Measurements from ENCODE around the gene TSC22D4.

TSC22D4 gene

DNA sequence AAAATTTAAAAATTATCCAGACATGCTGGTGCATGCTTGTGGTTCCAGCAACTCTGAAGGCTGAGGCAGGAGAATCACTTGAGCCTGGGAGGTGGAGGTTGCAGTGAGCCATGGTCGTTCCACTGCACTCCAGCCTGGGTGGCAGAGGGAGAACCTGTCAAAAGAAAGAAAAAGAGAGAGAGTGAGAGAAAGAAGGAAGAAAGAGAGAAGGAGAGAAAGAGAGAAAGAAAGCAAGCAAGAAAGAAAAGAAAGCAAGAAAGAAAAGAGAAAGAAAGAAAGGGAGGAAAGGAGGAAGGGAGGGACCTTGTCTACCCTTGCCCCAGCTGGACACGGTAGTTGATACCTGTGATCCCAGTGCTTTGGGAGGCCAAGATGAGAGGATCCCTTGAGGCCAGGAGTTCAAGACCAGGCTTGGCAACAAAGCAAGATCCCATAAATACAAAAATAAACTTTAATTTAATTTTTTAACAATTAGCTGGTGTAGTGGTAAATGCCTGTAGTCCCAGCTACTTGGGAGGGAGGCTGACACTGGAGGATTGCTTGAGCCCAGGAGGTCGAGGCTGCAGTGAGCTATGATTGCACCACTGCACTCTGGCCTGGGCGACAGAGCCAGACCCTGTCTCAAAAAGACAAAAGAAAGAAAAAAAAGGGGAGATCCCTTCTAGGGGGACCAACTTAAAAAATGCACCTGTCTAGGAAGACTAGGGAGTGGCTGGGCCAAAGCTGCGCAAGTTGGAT is 13.9 kb upstream of the TSC22D4 start:
- no peak for DNase-seq (ENCODE audit: low spot score)

DNA sequence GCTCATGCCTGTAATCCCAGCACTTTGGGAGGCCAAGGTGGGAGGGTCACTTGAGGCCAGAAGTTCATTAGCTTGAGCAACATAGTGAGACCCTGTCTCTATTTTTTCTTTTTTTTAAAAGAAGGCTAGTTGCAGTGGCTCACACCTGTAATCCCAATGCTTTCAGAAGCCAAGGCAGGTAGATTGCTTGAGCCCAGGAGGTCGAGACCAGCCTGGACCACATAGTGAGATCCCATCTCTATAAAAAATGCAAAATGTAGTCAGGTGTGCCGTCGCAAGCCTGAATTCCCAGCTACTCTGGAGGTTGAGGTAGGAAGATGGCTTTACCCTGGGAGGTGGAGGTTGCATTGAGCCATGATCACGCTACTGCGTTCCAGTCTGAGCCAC is 12.2 kb upstream of the TSC22D4 start:
- DNase-seq (ENCODE audit: low spot score): no peak

DNA sequence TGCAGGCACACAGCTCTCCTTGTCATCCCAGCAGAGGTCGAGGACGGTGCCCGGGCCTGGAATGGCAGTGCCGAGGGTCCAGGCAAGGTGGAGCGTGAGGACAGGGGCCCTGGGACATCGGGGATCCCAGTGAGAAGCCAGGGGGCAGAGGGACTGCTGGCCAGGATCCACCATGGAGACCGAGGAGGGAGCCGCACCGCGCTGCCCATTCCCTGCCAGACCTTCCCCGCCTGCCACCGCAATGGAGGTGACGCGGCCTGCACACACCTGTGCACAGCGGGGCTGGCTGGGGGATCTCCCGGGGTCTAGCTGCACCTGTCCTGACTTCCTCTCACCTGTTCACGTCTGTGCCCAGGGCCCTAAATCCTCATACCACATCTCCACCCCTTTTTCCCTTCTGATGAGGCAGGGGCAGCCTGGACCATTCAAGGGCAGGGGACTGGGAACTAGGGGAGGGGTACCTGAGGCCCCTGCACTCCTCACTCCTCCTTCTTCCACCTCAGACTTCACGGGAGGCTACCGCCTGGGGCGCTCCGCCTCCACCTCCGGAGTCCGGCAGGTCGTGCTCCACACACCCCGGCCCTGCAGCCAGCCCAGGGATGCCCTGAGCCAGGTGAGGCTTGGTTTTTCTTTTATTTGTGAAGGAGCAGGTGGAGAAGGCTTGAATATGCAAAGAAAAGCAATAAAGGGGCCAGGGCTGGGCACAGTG is 11.6 kb upstream of the TSC22D4 start:
- no peak for DNase-seq (ENCODE audit: low spot score)

DNA sequence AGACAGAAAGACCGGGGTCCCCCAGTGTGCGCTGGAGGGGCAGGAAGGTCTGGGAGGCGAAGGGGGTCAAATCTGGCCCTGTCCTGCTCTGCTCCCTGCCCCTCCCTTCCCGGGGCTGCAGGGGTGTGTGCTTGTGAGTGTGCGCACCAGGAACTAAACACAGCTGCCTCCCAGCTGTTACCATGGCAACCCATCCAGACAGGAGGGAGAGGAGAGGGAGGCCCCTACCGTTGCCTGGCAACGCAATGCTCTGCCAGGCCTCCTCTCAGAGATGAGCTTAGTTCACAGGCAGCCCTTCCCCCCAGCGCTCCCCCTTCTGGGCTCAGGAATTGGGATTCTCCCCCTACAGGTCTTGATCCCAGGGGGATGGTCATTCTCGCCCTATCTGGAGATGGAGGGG is 10.8 kb upstream of the TSC22D4 start:
- peak; percentile 86 for DNase-seq (ENCODE audit: low spot score)

- no peak for DNase-seq (ENCODE audit: low spot score)
These were observed 10.1 kb upstream of the TSC22D4 start for GRCh38 chr7:100489121-100489520.

DNA sequence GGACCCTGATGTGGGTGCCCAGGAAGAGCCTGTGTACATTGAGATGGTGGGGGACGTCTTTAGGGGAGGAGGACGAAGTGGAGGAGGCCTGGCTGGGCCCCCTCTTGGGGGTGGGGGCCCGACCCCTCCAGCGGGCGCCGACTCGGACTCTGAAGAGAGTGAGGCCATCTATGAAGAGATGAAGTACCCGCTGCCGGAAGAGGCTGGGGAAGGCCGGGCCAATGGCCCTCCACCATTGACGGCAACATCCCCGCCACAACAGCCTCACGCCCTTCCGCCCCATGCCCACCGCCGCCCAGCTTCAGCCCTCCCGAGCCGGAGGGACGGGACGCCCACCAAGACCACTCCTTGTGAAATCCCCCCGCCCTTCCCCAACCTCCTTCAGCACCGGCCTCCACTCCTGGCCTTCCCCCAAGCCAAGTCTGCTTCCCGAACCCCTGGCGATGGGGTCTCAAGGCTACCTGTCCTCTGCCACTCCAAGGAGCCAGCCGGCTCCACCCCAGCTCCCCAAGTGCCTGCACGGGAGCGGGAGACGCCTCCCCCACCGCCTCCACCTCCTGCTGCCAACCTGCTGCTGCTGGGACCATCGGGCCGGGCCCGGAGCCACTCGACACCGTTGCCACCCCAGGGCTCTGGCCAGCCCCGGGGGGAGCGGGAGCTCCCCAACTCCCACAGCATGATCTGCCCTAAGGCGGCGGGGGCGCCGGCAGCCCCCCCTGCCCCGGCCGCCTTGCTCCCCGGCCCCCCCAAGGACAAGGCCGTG is 9.5 kb upstream of the TSC22D4 start:
- no peak for DNase-seq (ENCODE audit: low spot score)

GRCh38 chr7:100486753-100487446 is 7.9 kb upstream of the TSC22D4 start:
- no peak for DNase-seq (ENCODE audit: low spot score)

DNA sequence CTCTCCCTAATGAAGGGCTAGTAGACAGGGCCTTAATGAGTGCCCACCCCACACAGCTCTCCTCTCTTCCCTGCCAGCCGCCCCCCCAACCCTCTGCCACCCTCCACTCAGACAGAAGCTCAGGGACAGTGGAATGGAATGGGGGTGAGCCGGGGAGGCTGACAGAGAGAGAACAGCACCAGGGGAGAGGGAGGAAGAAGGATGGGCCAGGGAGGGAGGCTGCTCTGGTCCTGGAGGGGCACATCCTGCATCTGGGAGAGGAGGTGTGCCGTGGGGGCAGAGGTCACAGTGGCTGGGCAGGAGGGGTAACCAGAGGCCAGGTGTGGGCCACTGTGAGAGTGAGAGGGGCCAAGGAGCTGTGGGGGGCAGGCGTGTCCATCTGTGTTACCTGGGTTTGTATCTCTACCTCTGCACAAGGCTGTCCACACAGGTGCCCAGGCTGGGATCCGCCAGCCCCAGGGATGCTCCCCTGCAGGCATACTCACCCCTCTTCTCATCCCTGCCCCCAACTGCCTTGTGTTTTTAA is 7.2 kb upstream of the TSC22D4 start:
- no peak for DNase-seq (ENCODE audit: low spot score)

GRCh38 chr7:100485471-100485876 is 6.5 kb upstream of the TSC22D4 start:
- DNase-seq (ENCODE audit: low spot score): no peak

DNA sequence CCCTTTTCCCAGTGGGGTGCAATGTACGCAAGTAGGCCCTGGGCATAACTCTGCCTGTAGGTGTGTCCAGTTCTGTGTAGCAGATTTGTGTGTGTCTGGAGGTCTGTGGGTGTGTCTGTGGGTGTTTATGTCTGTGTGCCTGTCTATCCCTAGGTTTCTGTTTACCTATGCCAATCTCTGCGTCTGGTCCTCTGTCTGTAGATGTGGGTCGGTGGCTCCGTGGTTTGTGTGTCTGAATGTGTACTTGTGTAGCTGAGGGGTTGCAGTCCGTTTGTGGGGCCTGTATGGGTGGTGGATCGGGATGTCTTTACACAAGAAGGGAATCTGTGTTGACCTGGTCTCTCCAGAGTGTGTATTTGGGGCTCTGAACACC is 5.6 kb upstream of the TSC22D4 start:
- no peak for DNase-seq (ENCODE audit: low spot score)

GRCh38 chr7:100483722-100484672 is 5.0 kb upstream of the TSC22D4 start, which contains the start of gene NYAP1:
Gene NYAP1, plus strand, starts transcription at chr7:100483927. Its CDS starts 1,385 bp downstream, at chr7:100485312.
- peak; percentile 51 for DNase-seq (ENCODE audit: low spot score)

GRCh38 chr7:100483090-100483721 is 4.2 kb upstream of the TSC22D4 start:
- peak; percentile 78 for DNase-seq (ENCODE audit: low spot score)

DNA sequence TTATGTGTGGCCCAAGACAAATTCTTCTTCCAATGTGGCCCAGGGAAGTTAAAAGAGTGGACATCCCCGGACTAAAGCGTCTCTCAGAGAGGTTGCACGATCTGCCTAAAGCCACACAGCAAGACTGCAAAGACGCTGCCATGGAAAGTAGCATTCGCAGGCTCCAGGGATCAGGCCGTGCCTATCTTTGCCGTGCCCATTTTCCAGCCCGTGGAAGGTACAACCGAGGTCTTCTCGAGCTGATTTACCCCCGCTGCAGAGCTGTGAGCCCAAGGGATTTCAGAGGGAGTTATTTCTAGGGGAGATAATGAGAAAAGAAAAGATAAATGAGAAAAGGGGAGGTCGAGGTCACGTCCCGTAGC is 3.7 kb upstream of the TSC22D4 start:
- DNase-seq (ENCODE audit: low spot score): no peak

DNA sequence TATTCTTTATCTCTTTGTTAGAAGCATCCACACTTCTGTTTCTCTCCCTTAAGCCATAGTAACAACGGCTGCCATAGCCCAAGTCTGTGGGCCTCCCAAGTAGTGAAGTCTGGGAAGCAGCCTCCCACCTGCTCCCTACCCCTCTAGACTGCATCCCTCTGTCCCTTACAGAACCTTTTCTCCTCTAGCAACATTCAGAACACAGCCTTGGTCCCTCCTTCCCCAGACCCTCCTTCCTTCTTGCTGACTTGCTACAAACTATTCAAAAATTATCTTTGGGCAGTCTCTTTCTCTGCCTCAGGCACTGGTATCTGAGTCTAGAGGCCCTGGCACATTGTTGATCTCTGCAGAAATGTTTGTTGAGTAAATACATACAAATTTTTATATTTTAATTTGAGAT is 2.5 kb upstream of the TSC22D4 start:
- no peak for DNase-seq (ENCODE audit: low spot score)

DNA sequence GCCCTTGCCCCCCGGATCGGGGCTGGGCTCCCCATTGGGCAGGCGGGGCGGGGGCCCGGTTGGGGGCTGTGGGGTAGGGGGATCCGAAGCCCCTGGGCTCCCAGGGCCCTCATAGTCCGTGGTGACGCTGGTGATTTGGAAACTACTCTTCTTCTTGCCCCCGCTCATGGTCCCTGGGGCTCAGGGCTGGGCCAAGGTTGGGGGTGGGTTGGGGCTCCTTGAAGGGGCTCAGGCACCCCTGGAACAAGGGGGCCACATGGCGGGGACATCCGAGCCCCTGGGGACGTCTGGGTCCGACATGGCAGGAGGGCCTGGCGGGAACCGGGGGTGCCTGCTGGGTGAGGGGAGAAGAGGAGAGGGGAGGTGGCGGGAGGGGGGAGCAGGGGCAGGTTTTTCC is 1.1 kb downstream of the TSC22D4 start:
- DNase-seq (ENCODE audit: low spot score): no peak

DNA sequence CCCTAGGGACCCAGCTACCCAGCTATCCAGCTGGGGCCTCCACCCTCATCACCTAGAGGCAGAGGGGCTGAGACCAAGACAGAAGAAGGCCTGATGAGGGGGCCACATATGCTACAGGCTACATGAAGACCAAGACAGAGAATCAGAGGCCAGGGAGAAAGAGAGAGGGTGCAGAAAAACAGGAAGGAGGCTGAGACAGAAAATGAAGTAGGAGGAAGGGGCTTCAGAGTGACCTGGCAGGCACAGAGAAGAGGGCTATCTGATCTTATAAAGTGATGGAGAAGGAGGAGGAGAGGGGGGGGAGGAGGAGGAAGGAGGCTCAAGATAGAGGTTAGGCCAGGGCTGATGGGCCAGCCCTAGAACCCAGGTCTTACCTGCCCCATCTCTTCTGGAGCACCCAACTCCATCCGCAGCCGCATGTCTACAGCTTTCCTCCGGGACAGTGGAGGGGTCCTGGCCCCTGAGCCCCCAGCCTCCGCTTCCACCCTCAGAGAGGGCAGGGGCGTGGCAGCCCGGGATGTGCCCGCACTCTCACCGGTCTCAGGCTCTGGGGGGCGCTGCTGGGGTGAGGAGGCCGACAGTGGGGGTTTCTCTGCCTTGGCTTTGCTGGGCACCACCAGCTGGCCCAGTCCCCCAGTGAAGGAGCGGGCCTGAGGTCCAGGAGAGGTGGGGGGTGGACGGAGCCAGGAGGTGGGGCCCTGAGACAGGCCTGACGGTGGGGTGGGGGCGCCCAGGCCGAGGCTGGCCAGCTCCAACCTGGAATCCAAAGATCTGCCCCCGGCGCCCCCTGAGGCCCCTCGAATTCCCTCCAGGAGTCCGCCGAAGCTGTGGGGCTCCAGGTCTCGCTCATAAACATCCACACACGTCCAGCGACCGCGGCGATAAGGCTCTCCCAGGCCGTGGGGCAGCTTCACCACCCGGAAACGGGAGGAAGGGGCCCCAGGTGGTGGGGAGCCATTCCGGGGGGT is 1.8 kb downstream of the TSC22D4 start:
- peak; percentile 58 for DNase-seq (ENCODE audit: low spot score)

DNA sequence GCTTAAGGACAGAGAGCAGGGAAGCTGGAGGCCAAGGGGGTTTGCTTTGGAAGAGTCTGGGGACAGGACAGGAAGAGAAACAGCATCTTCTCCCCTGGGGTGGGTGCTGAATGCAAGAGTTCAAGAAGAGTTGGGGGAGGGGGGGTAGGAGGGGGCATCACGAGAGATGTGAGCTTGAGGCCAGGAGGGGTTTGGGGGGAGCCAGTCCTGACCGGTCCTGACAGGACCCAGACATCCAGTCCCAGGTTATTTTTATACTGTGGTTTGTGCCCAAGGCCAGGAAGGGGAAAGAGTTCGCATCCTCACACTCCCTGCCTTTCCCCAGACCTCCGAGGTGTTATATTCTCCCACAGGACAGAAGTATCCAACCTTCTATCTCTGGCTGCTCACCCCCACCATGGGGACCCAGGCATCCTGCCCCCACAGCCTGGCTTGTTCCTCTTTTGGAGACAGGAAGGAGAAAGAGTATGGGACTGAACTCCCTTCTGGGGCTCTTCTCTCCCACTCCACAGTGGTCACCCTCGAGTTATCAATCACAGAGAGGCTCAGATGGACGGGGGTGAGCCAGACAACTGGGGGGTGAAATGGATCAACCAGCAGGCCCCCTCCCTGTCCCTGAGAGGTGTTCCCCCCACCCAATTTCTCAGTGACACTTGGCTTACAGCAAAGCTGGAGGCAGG is 2.8 kb downstream of the TSC22D4 start:
- DNase-seq (ENCODE audit: low spot score): no peak

DNA sequence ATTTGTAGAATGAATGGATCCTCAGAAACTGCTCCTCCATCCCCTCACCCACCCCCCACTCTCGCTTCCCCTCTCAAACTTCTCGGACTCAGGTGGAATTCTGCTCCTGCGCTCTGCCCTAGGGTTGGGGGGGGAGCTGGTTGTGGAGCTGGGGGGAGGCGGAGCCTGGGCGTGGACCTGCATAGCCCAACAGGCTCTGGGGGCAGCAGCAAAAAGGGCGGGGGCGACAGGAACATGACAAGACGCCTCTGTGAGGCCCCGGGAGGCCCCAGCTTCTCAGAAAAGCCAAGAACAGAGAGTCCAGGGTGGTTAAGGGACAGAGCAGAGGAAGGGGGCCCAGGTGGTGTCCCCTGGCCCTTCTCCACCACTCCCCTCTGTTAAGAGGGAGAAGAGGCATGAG is 3.5 kb downstream of the TSC22D4 start:
- DNase-seq (ENCODE audit: low spot score): no peak

All from AG20443 (cell line).